Heart right ventricle (tissue), 16 donors: ENCODE results near the gene BDH1. TPM values are rescaled to one million over a fixed set of nuclear protein-coding genes. Genes with fewer than 3 reads are reported as not detected.

Source experiments
- ATAC-seq, 8 donors: fragments of 200-7000 bp; cut with Tn5 transposase; one replicate each; pipeline ENCODE4 v1.9.1; 2020; ENCODE audit warnings: mild to moderate bottlenecking in 8 of 8, moderate library complexity in 8 of 8, moderate number of reproducible peaks in 1 of 8
- DNase-seq, 2 donors: peaks; one replicate each; pipeline ENCODE4 v3.0.0-alpha.2; 2020
- H3K27ac ChIP-seq, 10 donors: fragments of 200-600 bp; sonication (generic) in 2 of 10; one replicate each; pipeline versions ENCODE4 v1.5.0 to v1.8.0; 2020 to 2022; ENCODE audit warnings: mild to moderate bottlenecking in 3 of 10
- H3K27me3 ChIP-seq, 7 donors: fragments of 200-600 bp; one replicate each; pipeline ENCODE4 v1.8.0; 2021 to 2022; ENCODE audit warnings: mild to moderate bottlenecking in 2 of 7
- H3K36me3 ChIP-seq, 9 donors: fragments of 200-600 bp; sonication (generic) in 1 of 9; one replicate each; pipeline versions ENCODE4 v1.5.0 to v1.8.0; 2020 to 2022; ENCODE audit warnings: mild to moderate bottlenecking in 2 of 9
- H3K4me1 ChIP-seq, 9 donors: fragments of 200-600 bp; sonication (generic) in 1 of 9; one replicate each; pipeline versions ENCODE4 v1.5.0 to v1.8.0; 2020 to 2022; ENCODE audit warnings: mild to moderate bottlenecking in 4 of 9
- H3K4me3 ChIP-seq, 10 donors: fragments of 200-600 bp; sonication (generic) in 2 of 10; one replicate each; pipeline versions ENCODE4 v1.5.0 to v1.8.0; 2020 to 2022; ENCODE audit warnings: mild to moderate bottlenecking in 7 of 10, moderate library complexity in 2 of 10
- H3K9me3 ChIP-seq, 11 donors: fragments of 200-600 bp in 10 of 11; sonication (generic) in 2 of 11; one replicate each; pipeline versions ENCODE4 v1.5.0 to v1.8.0; 2013 to 2022; ENCODE audit warnings: mild to moderate bottlenecking in 2 of 11, control low read depth in 1 of 11, moderate library complexity in 1 of 11
- CTCF ChIP-seq, 9 donors: fragments of 200-600 bp; sonication (generic) in 2 of 9; IDR thresholded peaks; one replicate each; pipeline versions ENCODE4 v1.5.0 to v1.8.0; 2021 to 2022; ENCODE audit warnings: antibody characterized with exemption in 9 of 9, mild to moderate bottlenecking in 5 of 9, moderate library complexity in 1 of 9
- WGBS, 2 donors: extraction: QIAGEN DNeasy Blood & Tissue Kit; methylation state at CpG; one replicate each; pipeline ENCODE4 v1.1.7; 2013; ENCODE audit warnings: inconsistent platforms in 1 of 2; 5-methylcytosine and 5-hydroxymethylcytosine counted together
- intact Hi-C, 10 donors: fragments of 100-400 bp; cut with DNase I; formaldehyde crosslinking; loops; one replicate each; pipeline versions ENCODE4 v1.11.1 to v1.14.2; 2022
- polyA plus RNA-seq, 2 donors: library from polyadenylated mRNA; stranded (reverse); fragments of 200-250 nt; gene quantifications; one replicate each; pipeline ENCODE4 v1.2.3, GENCODE V29; 2013
- total RNA-seq, 10 donors: library from RNA; stranded (reverse); fragmentation: NEBNext Ultra II Directional in 3 of 10; extraction: Animal tissue kit (Norgen Biotek cat#: 25700) in 3 of 10; gene quantifications; one replicate each; pipeline versions ENCODE4 v1.2.1 to v1.2.4, GENCODE V29; 2021 to 2023
- donor health status: Arrhythmogenic right ventricular cardiomyopathy.
- donor health status: ischemic (EF 13 %, LVEDD 7.1; RV severe dilation, severe dysfunction).
- donor health status: healthy with polysubstance abuse.
- donor health status: DM: no; HTN: yes; CAD: no.
- donor health status: DM: no; HTN: no; CAD: no.
- donor health status: ischemic (EF 25% LVEDD 6.9; RV normal size, moderate dysfunction).
- donor health status: ischemic (EF 25% LVEDD 5.7; RV mildly dilated, moderate dysfunction).
- donor health status: healthy.
- donor health status: DM: yes; HTN: yes; CAD: no.
- donor health status: Ischemic cardiomyopathy.
- donor health status: ischemic (EF 35%, LVEDD 5.7; RV mildly dilated, moderate dysfunction).
- donor health status: nonischemic (EF 11% LVEDD 7.7; RV severe dilation, severe dysfunction).
- donor health status: DM: yes; HTN: yes; CAD: no.
- donor health status: PGD.
- donor health status: ischemic (EF 29% LVEDD 5.4; RV normal size, mild dysfunction).
- donor health status: nonischemic (EF 23%, LVEDD 6.1; RV moderate dilation, normal function).

Gene BDH1
- total and polyA plus RNA-seq, 12 donors, result 9.6 to 144 (median 78.0) TPM

DNA sequence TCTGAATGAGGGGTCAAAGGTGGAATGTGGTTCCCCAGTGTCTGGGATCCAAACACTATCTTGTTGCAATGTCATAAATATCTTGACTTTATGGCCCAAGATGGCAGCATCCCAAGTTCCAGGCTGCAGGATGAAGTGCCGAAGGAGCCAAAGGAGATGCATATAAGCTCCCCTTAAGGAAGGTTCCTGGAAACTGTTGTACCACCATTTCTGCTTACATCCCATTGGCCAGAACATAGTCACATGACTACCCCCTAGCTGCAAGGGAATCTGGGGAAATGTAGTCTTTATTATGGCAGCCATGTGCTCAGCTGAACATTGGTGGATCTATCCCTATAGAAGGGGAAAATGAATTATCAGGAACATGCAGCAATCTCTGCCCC, 54.3 kb downstream of the BDH1 start:
- H3K36me3 ChIP-seq, result no peaks in the 10 kb centered on the region
- 97 to 98% methylated on average over 1 of the region's 1 CpG for WGBS, 2 donors
- no peak for TF ChIP-seq CTCF (IDR thresholded peaks at IDR 0.05)
- H3K27ac ChIP-seq, result no peak overlapping the region
- H3K9me3 ChIP-seq, result peaks cover 0 to 9% (median 0%) of the 10 kb centered on the region in 11 donors
- intact Hi-C loops, result loop anchor here in 5 of 10 donors (5.0 to 10.0 kb wide), 3 partner anchors 237 to 277 kb away; no protein-coding TSS in a partner anchor
- H3K4me1 ChIP-seq, result peaks cover 0 to 4% (median 0%) of the 10 kb centered on the region in 9 donors
- DNase-seq, result no peak
- H3K27me3 ChIP-seq, result peaks cover 0 to 6% (median 0%) of the 10 kb centered on the region in 7 donors
- no peak overlapping the region for H3K4me3 ChIP-seq
- ATAC-seq, result no peak

DNA sequence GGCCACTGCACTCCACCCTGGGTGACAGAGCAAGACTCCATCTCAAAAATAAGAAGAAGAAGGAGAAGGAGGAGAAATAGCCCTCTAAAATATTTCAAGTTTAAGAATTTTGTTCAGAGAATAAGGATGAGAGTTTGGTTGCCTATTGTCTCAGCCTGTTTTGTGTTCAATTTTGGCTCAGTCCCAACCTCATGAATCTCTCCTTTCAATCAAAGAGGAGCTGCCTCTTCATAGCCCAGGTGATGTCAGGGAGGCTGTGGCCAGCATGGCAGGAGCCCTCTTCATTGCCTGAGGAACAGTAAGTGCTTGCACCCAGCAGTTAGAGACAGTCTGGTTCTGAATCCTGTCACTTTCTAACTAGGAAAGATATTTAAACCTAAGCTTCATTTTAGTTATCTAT, 55.0 kb downstream of the BDH1 start:
- Histone ChIP-seq H3K27me3 (peaks cover 0 to 2% (median 0%) of the 10 kb centered on the region in 7 donors), H3K27ac (no peak overlapping the region), H3K36me3 (no peaks in the 10 kb centered on the region), H3K9me3 (peaks cover 0 to 9% (median 0%) of the 10 kb centered on the region in 11 donors), H3K4me3 (no peak overlapping the region), H3K4me1 (peaks cover 0 to 11% (median 2%) of the 10 kb centered on the region in 9 donors)
- DNase-seq, result no peak
- ATAC-seq, result no peak
- TF ChIP-seq CTCF (IDR thresholded peaks at IDR 0.05), result no peak
- intact Hi-C loops, result loop anchor here in 5 of 10 donors (5.0 to 10.0 kb wide), 3 partner anchors 236 to 276 kb away; no protein-coding TSS in a partner anchor

DNA sequence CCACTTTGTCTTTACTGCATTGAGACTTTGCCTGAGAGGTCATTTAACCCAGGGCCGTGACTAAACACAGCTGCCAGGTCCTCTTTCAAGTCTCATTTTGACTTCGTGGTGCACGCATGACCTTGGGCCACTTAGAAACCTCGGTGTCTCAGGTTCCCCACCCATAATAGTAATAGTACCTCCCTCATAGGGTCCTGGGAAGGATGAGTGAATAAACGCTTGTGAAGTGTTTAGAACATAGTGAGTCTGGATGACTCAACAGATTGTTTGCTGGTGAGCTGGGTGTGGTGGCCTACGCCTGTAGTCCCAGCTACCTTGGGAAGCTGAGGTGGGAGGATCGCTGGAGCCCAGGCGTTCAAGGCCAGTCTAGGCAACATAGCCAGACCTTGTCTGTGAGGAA, 56.3 kb downstream of the BDH1 start:
- no peak for TF ChIP-seq CTCF (IDR thresholded peaks at IDR 0.05)
- DNase-seq, result no peak
- WGBS, 2 donors, result 94 to 95% methylated on average over 8 of the region's 8 CpGs
- Histone ChIP-seq H3K27me3 (no peaks in the 10 kb centered on the region), H3K27ac (no peak overlapping the region), H3K9me3 (peaks cover 0 to 9% (median 0%) of the 10 kb centered on the region in 11 donors), H3K4me1 (peaks cover 0 to 25% (median 7%) of the 10 kb centered on the region in 9 donors), H3K4me3 (no peak overlapping the region), H3K36me3 (no peaks in the 10 kb centered on the region)
- intact Hi-C loops, result no loop called here
- ATAC-seq, result no peak

DNA sequence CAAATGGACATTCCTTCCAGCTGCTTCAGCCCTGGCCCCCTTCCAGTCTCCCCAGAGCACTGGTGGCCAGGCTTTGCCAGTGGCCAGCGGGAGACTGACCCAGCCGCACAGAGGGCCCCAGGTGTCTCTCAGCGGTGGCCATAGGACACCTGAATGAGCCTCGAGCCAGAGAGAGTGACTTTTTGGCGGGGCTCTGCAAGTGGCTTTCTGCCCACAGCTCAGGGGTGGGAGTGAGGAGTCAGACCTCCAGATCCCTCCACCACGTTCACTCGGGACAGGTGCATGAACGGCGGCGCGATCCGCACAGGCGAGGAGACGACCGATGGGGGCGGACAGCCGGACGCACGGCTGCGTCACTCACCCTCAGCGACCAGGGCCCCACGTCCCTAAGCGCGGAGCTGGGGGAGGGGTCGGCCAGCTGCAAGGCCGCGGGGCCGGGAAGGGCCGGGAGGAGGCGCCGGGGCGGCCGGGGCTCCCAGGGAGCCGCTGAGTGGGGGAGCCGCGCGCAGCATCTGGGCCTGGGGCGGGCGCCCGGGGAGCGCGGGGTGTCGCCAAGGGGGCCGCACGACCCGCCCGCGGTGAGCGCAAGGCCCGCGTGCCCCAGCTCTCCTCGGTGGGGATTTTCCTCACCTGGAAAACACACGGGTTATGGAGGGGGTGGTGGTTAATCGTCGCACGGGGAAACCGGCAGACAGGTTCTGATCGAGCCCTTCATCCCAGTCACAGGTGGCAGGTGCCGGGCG, 57.1 kb downstream of the BDH1 start:
- Histone ChIP-seq H3K27ac (no peak overlapping the region), H3K27me3 (no peaks in the 10 kb centered on the region), H3K4me1 (peaks cover 0 to 28% (median 7%) of the 10 kb centered on the region in 9 donors), H3K36me3 (no peaks in the 10 kb centered on the region), H3K4me3 (no peak overlapping the region), H3K9me3 (peaks cover 0 to 9% (median 0%) of the 10 kb centered on the region in 11 donors)
- intact Hi-C loops, result no loop called here
- TF ChIP-seq CTCF (IDR thresholded peaks at IDR 0.05), result no peak
- DNase-seq (no peak), ATAC-seq (peak in 1 of 8 donors; percentile 18)
- 84 to 90% methylated on average over 54 to 60 of the region's 60 CpGs for WGBS, 2 donors
